ENCODE data around the gene DNAJC12.
"Not testable (repeated sequence)": the region's sequence is repeated elsewhere in the genome, so short reads cannot be mapped to it uniquely, and the experiment has no call there.

The DNAJC12 gene

DNA sequence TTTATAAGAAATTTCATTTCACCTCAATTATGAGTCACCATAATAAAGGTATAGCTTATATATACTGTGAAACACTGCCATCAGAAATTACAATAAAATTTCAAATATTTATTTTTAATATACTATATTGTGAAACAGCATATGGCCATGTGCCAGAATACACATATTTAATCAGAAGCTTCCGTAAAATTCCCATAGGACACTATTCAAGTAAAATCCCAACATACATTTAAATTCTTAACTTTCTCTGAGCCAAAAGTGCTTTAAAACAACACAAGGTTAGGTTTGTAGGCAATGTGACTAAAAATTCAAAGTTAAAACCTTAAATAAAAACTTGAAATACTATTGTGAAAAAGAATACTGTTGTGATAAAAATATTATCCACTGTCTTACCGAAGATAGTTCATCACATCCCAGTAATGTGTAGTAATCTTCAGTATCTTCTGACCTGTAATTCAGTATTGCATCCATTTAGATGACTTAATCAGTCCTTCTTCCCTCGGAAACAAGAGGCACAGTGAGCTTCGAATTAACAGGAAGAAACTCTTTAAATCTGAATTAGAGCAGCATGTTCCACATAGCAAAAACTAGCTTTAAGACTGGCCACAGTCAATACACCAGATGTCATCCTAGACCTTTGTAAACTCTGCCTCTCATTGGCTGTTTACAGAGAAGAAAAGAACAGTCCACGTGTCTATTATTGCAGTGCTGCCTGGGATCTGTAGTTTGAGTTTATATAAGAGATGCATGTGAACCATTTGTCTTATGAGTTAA is at the start of gene DNAJC12:
DNAJC12 (minus strand) TSS at position 648 of the 774 bp plus-strand sequence; CDS start at position 471, 177 bp downstream.
- TF ChIP-seq JUND (IDR thresholded peaks at IDR 0.05; ENCODE audit: low read depth) = no peak
- in situ Hi-C loops (cut with HindIII; ENCODE audit: low pct_unique_long_range_greater_than_20kb, low sequenced_read_pairs) = no loop called here

DNA sequence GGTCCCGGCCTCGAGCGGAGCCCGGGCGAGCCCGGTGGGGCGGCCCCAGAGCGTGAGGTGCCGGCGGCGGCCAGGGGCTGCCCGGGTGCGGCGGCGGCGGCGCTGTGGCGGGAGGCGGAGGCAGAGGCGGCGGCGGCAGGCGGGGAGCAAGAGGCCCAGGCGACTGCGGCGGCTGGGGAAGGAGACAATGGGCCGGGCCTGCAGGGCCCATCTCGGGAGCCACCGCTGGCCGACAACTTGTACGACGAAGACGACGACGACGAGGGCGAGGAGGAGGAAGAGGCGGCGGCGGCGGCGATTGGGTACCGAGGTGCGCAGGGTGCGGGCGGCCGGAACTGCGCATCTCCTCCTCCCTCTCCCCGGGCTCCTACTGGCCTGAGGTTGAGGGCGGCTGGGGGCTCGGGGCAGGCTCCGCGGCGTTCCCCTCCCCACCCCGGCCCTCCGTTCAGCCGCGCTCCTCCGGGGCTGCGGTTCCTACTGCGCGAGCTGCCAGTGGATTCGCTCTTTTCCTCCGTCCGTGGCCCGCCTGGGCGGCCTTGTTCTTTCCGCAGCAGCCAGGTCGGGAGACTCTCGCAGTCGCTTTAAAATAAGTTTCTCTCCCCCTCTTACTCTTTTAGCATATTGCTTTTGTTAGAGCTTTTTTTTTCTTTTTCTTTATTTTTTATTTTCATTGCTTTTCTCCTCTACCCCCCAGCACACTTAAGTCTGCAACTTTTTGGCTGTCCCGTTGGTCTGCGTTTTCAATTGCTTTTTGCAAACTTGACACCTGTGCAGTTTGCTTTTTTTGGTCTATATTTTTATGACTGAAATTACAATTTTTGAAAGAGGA is 47.1 kb upstream of the DNAJC12 start:
- in situ Hi-C loops (cut with HindIII; ENCODE audit: low pct_unique_long_range_greater_than_20kb, low sequenced_read_pairs) = no loop called here
- no peak for TF ChIP-seq JUND (IDR thresholded peaks at IDR 0.05; ENCODE audit: low read depth)
- DNase-seq (ENCODE audit: low read depth in 1 of 2, low spot score in 1 of 2) = peak; percentile 88 to 89

More for the DNA sequence above, at the start of gene DNAJC12:
- DNase-seq (ENCODE audit: low read depth in 1 of 2, low spot score in 1 of 2) = peak; percentile 29 to 80

DNA sequence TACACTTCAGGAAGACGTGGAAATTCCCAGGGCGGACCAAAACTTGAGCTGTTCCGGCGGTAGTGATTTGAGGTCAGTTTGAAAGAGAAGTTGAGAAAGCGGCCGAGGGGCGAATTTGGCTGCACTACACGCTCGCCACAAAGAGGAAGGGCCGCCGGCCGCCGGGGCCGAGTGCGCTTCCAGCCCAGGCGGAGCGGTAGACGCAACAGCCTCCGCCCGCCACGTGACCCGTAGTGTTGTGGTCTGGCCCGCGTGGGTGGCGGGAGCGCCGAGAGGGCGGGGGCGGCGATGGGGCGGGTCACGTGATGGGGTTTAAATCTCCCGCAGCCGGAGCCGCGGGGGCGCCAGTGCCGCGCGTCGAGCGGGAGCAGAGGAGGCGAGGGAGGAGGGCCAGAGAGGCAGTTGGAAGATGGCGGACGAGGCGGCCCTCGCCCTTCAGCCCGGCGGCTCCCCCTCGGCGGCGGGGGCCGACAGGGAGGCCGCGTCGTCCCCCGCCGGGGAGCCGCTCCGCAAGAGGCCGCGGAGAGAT is 46.4 kb upstream of the DNAJC12 start, which contains the start of gene SIRT1:
SIRT1 (plus strand) TSS at position 344 of the 529 bp plus-strand sequence; CDS start at position 410, 66 bp downstream.
- no peak for TF ChIP-seq JUND (IDR thresholded peaks at IDR 0.05; ENCODE audit: low read depth)
- in situ Hi-C loops (cut with HindIII; ENCODE audit: low pct_unique_long_range_greater_than_20kb, low sequenced_read_pairs) = no loop called here
- peak; percentile 95 to 98 for DNase-seq (ENCODE audit: low read depth in 1 of 2, low spot score in 1 of 2)

DNA sequence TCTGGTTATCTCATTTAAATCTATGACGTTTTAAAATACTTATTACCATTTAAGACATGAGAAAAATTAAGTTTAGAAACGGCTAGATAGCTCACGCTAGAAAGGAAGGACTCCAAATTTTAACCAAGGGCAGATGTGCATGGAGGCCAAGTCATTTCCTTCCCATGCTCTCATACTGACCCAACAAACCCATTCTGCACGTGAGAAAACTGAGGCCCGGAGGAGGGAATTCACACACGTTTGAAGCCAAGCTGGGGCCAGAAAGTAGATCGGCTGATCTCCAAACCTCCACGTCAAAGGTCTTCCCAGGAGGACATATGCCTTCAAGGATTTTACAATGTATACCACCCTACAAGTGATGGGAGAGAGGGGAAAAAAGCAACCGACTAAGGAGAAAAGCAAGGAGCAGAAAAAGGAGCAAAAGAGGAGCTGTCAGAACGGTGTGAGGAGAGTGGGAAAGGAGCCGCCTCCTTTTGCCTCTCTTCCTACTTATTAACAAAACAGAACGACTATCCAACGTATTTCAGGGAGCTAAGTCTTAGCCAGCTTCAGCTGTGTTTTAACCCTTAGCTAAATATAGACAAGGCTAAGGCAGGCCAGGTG is 45.8 kb upstream of the DNAJC12 start:
- DNase-seq (ENCODE audit: low read depth in 1 of 2, low spot score in 1 of 2) = peak in 1 of 2 experiments; percentile 42
- in situ Hi-C loops (cut with HindIII; ENCODE audit: low pct_unique_long_range_greater_than_20kb, low sequenced_read_pairs) = no loop called here
- TF ChIP-seq JUND (IDR thresholded peaks at IDR 0.05; ENCODE audit: low read depth) = no peak

DNA sequence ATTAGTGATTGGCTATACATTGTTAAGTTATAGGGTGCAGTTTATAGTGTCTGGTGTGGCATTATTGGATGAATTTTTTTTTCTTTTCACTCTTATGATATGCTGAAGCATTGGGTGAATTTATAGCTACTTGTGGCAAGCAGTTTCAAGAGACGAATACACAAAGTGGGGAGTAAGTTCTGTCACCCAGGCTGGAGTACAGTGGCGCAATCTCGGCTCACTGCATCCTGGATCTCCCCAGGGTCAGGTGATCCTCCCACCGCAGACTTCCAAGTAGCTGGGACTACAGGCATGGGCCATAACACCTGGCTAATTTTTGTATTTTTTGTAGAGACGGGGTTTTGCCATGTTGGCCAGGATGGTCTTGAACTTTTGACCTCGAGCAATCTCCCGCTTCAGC is 40.1 kb upstream of the DNAJC12 start:
- in situ Hi-C loops (cut with HindIII; ENCODE audit: low pct_unique_long_range_greater_than_20kb, low sequenced_read_pairs) = no loop called here
- no peak for TF ChIP-seq JUND (IDR thresholded peaks at IDR 0.05; ENCODE audit: low read depth)
- no peak for DNase-seq (ENCODE audit: low read depth in 1 of 2, low spot score in 1 of 2)

DNA sequence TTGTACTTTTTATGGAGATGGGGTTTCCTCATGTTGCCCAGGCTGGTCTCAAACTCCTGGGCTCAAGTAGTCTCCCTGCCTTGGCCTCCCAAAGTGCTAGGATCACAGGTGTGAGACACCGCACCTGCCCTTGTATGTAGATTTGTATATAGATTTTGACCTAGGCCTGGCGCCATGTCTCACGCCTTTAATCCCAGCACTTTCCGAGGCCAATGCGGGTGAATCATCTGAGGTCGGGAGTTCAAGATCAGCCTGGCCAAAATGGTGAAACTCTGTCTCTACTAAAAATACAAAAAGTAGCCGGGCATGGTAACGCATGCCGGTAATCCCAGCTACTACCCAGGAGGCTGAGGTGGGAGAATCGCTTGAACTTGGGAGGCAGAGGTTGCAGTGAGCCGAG is 39.4 kb upstream of the DNAJC12 start:
- in situ Hi-C loops (cut with HindIII; ENCODE audit: low pct_unique_long_range_greater_than_20kb, low sequenced_read_pairs); DNase-seq (ENCODE audit: low read depth in 1 of 2, low spot score in 1 of 2): not testable (repeated sequence)

DNA sequence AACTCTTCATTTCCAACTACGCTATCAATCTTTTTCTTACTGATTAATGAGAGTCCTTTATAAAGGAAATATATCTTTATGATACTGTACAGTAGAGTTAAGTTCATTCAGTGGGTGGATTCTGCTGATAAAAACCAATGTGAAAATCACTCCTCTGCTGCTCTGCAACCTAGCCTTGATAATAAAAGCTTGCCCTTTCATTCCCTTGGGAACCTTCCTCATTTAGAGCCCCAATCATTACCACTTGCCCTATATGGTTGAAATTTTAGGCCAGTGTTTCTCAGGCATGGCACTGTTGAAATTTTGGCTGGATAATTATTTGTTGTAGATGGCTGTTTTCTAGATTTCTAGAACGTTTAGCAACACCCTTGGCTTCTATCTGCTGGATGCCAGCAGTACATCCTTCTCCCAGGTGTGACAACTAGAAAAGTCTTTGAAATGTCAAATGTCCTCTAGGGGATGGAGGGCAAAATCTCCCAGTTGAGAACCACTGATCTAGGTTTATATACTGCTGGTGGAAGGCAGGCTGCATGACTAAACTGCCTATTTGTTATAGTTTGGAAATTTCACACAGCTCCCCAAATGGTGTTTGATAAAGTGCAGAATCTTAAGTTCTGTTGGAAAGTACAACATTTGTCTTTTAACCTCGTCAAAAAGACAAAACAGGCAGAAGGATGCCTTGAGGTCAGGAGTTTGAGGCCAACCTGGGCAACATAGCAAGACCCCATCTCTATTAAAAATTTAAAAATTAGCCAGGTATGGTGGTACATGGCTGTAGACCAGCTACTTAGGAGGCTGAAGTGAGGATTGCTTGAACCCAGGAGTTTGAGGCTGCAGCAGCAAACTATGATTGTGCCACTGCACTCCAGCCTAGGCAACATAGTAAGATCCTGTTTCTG is 37.6 kb upstream of the DNAJC12 start:
- in situ Hi-C loops (cut with HindIII; ENCODE audit: low pct_unique_long_range_greater_than_20kb, low sequenced_read_pairs) = no loop called here
- DNase-seq (ENCODE audit: low read depth in 1 of 2, low spot score in 1 of 2) = no peak
- no peak for TF ChIP-seq JUND (IDR thresholded peaks at IDR 0.05; ENCODE audit: low read depth)

DNA sequence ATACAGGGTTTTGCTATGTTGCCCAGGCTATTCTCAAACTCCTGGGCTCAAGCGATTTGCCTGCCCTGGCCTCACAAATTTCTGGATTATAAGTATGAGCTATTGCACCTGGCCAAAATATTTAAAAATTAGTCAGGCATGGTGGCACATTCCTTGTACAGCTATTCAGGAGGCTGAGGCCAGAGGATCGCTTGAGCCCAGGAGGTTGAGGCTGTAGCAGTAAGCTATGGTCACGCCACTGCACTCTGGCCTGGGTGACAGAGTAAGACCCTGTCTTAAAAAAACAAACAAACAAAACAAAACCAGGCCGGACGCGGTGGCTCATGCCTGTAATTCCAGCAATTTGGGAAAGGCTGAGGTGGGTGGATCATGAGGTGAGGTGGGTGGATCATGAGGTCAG is 32.0 kb upstream of the DNAJC12 start:
- DNase-seq (ENCODE audit: low read depth in 1 of 2, low spot score in 1 of 2) = no peak
- TF ChIP-seq JUND (IDR thresholded peaks at IDR 0.05; ENCODE audit: low read depth) = no peak
- in situ Hi-C loops (cut with HindIII; ENCODE audit: low pct_unique_long_range_greater_than_20kb, low sequenced_read_pairs) = no loop called here

DNA sequence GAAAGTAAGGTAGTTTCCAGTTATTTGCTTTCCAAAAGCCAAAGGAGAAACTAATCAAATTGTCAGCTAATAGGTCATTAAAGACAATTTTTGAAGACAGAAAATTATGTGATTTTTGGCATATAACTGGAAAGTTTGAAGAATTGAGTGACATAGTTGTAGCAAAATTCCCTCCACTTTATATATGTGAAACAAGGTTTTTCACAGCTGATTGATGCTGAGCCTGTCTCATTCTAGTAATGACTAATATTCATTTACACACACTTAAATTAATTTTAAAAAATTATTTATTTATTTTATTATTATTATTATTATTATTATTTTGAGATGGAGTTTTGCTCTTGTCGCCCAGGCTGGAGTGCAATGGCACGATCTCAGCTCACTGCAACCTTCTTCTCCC is 30.1 kb upstream of the DNAJC12 start:
- no peak for TF ChIP-seq JUND (IDR thresholded peaks at IDR 0.05; ENCODE audit: low read depth)
- DNase-seq (ENCODE audit: low read depth in 1 of 2, low spot score in 1 of 2) = no peak
- in situ Hi-C loops (cut with HindIII; ENCODE audit: low pct_unique_long_range_greater_than_20kb, low sequenced_read_pairs) = no loop called here

DNA sequence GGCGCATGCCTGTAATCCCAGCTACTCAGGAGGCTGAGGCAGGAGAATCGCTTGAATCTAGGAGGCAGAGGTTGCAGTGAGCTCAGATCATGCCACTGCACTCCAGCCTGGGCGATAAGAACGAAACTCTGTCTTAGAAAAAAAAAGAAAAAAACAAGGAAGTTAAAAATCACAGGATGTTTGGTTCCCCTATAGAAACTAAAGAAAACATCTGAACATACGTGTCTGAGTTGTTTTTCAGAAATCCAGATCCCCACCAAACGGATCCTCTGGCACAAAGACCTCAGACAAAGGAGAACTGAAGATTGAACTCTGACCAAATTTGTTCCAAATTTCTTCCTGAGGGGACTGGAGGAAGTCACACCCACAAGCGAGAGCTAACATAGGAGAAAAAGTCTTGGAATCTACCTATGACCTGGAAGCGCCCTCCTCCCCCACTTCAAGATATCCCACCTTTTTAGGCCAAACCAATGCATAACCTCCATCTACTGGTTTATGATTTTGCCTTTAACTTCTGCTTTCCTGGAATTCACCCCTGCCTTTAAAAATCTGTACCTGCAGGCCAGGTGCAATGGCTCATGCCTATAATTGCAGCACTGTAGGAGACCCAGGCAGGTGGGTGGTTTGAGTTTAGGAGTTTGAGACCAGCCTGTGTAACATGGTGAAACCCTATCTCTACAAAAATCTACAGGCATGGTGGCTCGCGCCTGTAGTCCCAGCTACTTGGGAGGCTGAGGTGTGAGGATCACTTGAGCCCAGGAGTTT is 26.8 kb upstream of the DNAJC12 start:
- no peak for TF ChIP-seq JUND (IDR thresholded peaks at IDR 0.05; ENCODE audit: low read depth)
- DNase-seq (ENCODE audit: low read depth in 1 of 2, low spot score in 1 of 2) = no peak
- in situ Hi-C loops (cut with HindIII; ENCODE audit: low pct_unique_long_range_greater_than_20kb, low sequenced_read_pairs) = no loop called here

DNA sequence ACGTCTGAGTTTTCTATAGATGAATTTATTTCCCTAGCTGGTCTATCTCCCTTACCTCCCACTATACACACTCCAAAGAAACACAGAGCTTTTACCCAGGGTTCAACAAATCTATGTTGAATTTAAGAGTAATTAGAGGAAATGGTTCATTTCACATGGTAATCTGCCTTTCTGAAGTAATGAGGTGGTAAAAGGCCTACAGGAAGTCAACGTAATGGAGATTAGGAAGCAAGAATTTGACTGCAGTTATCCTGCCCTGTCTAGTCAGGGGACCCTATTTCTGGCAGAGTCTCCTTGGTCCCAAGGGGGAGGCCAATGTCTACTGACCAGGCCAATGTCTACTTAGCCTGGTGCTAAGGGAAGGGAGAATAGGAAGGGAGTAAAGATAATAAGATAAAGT is 25.1 kb upstream of the DNAJC12 start:
- in situ Hi-C loops (cut with HindIII; ENCODE audit: low pct_unique_long_range_greater_than_20kb, low sequenced_read_pairs) = no loop called here
- no peak for TF ChIP-seq JUND (IDR thresholded peaks at IDR 0.05; ENCODE audit: low read depth)
- DNase-seq (ENCODE audit: low read depth in 1 of 2, low spot score in 1 of 2) = no peak
